EL (cell line): ENCODE results near the gene NDUFA12.
A peak's percentile ranks its signal among the peaks of the same experiment; 100 is the strongest.
"Not testable (repeated sequence)": the region's sequence is repeated elsewhere in the genome, so short reads cannot be mapped to it uniquely, and the experiment has no call there.

Source experiments
- DNase-seq: peaks from one replicate; pipeline ENCODE4 v3.0.0-alpha.2; 2016

The NDUFA12 gene

GRCh38 chr12:95003213-95003920 lies at the start of gene NDUFA12:
TSS of gene NDUFA12 (minus strand) at chr12:95003697. CDS start at chr12:95003680, 17 bp downstream.
- DNase-seq = peak; percentile 97

- DNase-seq = peak; percentile 3
Observed at GRCh38 chr12:95051241-95051640, 47.7 kb upstream of the NDUFA12 start.

GRCh38 chr12:95037906-95038305 lies 34.4 kb upstream of the NDUFA12 start:
- no peak for DNase-seq

GRCh38 chr12:95034750-95035149 lies 31.3 kb upstream of the NDUFA12 start:
- DNase-seq = no peak

- DNase-seq = no peak
Observed at GRCh38 chr12:95022477-95022876, 19.0 kb upstream of the NDUFA12 start.

GRCh38 chr12:95017482-95017881 lies 14.0 kb upstream of the NDUFA12 start:
- DNase-seq = no peak

GRCh38 chr12:95016120-95016519 lies 12.6 kb upstream of the NDUFA12 start:
- no peak for DNase-seq

- DNase-seq = no peak
Observed at GRCh38 chr12:95014554-95014953, 11.1 kb upstream of the NDUFA12 start.

- DNase-seq = no peak
Observed at GRCh38 chr12:95006206-95006605, 2.7 kb upstream of the NDUFA12 start.

GRCh38 chr12:95004610-95005009 lies 1.1 kb upstream of the NDUFA12 start:
- no peak for DNase-seq

GRCh38 chr12:95003921-95004272 lies 400 bp upstream of the NDUFA12 start:
- DNase-seq = no peak

GRCh38 chr12:95002754-95003153 lies 743 bp downstream of the NDUFA12 start:
- no peak for DNase-seq

- no peak for DNase-seq
Observed at GRCh38 chr12:94998326-94998725, 5.2 kb downstream of the NDUFA12 start.

GRCh38 chr12:94997726-94998125 lies 5.8 kb downstream of the NDUFA12 start:
- no peak for DNase-seq

- DNase-seq = no peak
Observed at GRCh38 chr12:94997061-94997460, 6.4 kb downstream of the NDUFA12 start.

- peak; percentile 83 for DNase-seq
Observed at GRCh38 chr12:94994312-94994711, 9.2 kb downstream of the NDUFA12 start.

GRCh38 chr12:94993855-94994254 lies 9.6 kb downstream of the NDUFA12 start:
- DNase-seq = not testable (repeated sequence)

GRCh38 chr12:94990222-94990621 lies 13.3 kb downstream of the NDUFA12 start:
- DNase-seq = no peak

GRCh38 chr12:94988471-94988870 lies 15.0 kb downstream of the NDUFA12 start:
- no peak for DNase-seq

- no peak for DNase-seq
Observed at GRCh38 chr12:94987801-94988200, 15.7 kb downstream of the NDUFA12 start.

- no peak for DNase-seq
Observed at GRCh38 chr12:94987076-94987669, 16.3 kb downstream of the NDUFA12 start.

GRCh38 chr12:94985099-94985498 lies 18.4 kb downstream of the NDUFA12 start:
- DNase-seq = not testable (repeated sequence)

GRCh38 chr12:94983321-94983720 lies 20.2 kb downstream of the NDUFA12 start:
- no peak for DNase-seq

GRCh38 chr12:94982456-94982855 lies 21.0 kb downstream of the NDUFA12 start:
- no peak for DNase-seq

GRCh38 chr12:94980577-94980976 lies 22.9 kb downstream of the NDUFA12 start:
- no peak for DNase-seq
